IPS-NIHi11 (cell line): ENCODE data around the gene SAMD13.

Source experiments
- DNase-seq: peaks from one replicate; pipeline ENCODE4 v3.0.0; 2012; ENCODE audit warnings: mixed read lengths, low spot score

SAMD13 gene

DNA sequence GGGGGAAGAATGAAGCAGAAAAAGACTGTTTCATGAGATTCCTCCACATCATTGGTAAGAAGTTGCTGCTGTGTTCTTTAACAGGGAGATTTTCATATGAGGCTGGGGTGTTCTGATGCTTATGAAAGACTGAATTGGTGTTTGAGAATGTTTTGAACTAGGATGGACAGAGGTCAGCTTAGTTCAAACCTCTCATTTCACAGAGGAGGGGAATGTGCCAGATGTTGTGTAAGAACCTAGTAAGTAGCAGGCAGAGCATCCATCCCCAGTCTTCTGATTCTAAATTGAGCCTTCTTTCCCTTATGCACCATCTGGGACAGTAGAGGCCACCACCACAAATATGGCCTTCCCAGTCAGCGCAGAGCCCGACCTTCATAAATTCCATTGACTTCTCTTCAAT is 43.7 kb downstream of the SAMD13 start:
- no peak for DNase-seq

DNA sequence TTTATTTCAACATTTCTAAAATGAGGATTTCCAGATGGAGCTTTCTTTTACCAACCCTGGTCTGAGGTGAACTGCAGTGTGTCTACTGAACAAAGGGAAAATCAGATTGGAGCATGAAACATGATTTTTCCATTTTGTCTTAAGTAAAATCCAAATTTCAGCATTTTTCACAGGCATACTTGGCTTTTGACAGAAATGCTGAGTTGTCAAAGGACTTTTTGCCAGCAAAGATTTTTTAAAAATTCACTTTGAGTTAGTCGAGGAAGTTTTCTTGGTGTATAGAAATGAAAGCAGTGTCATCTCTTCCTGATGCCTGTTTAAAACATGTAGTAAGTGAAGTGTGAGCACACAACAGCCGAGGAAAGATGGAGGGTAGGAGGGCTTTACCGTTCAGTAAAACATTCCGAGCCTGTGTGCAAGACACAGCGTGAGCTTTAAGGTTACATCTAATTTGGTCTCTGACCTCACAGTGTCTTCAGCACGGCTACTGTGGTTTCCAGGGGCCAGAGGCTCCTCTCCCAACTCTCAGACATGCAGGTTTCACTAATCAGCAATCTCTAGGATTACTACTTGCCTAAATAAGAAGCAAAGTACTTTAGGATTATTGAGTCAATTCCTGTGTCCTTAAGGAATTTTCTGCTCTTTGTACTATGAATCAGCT is 45.9 kb downstream of the SAMD13 start:
- no peak for DNase-seq

DNA sequence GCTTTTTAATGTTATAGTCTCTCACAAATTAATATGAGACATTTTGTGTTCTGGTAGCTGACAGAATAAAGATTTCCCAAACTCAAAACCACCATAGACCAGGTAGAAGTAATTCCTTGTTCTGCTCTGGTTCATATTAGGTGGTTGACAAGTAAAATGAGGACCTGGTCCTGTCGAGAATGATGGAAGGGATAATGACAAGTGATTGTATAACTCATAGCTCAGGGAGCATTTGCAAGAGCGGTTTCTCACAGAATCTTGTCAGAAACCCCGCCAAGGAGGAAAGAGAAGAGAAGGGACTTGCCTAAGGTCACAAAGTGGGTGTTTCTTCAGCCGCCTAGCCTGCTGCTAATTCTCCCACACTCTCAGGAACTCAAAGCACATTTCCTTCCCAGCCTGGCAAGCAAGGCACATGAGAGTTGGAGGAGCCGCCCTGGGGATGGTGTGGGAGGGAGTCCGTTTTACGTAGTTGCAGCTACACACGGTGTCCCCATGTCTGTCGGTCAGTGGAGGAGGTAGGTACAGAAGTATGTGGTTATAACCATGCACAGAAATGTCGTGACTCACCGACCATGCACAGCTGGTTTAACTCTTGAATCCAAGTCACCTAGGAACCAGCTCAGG is 46.5 kb downstream of the SAMD13 start:
- no peak for DNase-seq

DNA sequence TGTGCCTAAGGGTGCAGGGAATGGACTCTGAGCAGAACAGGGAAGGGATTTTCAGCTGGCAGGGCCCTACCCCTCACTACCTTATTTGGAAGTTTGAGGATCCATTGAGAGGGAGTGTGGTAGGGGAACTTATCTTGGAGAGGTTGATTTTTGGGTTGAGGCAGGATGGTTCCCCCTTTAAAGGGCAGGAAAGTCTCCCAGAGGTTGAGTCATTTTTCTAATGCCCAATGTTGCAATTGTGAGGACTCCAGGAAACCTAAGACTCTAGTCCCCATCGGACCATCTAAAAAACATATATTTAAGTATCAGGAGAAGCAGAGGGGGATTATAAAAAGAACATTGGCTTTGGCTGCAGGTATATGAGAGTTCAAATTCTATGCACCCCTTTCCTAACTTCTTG is 47.3 kb downstream of the SAMD13 start:
- DNase-seq = no peak

DNA sequence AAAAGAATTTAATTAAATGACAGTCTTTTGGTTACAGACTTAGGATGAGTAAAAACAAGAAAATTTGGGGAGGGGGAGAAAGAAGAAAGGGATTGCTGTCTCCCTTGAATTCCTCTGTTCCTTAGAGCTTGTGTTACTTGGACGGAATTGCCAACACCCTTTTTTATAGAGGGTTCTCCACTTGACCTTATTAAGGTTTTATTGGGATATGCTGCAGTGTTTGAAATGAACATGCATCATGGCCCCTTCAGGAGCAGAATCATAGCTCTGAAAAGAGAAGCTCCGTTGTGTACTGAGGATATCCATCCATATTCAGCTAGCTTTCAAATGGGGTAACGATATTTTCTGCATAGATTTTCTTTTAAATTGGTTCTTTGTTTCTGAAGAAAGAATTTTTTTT is 48.6 kb downstream of the SAMD13 start:
- DNase-seq = no peak

DNA sequence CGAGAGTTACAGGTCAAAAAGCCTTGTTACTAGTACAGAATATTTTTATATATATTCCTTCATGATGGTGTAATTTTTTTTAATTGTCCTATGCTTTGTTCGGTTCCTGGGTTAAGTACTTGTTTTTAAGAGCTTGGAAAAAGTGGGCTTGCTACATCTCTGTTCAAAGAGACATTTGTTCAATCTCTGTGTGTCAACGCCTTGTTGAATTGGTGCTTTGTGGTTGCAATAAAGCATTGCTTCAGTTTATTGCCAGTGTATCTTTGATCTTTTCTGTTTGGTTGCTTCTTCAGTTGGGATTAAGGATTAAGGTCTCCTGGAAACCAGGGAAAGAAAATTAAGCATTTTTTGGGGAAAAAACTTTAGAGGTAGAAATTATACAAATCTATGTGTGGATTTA is 49.0 kb downstream of the SAMD13 start:
- no peak for DNase-seq

DNA sequence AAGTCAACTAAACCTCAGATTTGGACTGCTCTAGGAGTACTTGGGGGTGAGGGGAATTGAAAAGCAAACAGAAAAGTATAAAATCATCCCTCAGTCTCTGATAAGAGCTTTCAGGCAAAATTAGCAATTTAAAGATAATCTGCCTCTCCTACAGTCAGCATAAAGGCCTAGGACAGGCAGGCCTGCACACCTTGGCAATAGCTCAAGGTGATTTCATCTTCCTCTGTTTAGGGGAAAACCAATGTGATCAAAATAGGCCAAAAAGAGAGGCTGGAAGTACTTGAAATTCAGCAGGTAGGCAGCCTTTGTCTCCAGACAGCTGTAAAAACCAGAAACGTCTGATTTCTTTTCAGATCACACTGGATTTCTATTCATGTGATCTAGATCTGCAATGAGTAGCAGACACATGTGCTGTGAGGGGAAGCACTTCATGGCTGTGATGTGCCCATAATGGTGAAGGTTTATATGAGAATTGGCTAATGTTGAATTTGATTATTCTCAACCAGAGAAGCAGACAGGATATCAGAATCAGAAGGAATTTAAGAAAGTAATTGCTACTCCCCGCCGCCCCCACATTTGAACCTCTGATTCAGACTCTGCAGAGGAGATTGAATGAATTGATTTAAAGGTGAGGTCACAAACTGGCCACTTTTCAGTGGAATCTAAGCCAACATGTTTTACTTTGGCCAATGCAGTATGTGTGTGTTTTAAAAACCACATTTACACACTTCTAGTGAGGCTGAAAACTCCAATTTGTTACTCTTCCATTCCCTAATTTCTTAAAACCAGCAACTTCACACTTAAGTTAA is 51.0 kb downstream of the SAMD13 start:
- no peak for DNase-seq

DNA sequence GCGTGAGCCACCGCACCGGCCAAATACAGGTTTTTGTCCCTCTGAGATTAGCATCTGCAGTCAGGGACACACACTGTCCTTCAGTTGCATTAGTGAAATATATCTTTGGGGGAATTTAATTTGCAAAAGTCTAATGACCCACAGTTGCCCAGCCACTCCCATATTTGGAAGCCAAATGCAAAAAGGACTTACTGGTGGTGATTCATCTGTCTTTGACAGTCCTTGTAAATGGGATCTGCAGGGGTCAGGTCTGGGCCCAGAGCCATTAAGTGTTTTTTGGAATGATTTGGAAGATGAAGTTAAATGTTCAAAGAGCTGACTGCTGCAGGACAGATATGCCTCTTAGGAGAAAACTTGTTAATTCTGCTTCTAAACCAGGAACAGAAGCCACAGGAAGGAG is 52.2 kb downstream of the SAMD13 start:
- no peak for DNase-seq

DNA sequence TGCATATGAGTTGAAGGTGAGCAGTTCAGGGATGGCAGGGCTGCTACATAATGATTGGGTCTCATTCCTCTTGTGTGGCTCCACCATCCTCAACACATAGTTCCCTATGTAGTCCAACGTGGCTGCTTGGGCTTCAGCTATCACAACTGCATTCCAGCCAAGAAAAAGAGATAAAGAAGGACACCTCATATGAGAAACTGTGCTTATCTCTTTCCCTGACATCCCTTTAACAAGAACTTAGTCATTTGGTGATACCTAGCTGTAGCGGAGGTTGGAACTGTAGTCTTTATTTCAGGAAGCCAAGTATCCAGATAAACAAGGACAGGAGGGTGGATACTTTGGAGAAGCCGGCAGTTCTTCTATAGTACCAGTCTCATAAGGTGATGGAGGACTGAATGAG is 54.0 kb downstream of the SAMD13 start:
- no peak for DNase-seq

DNA sequence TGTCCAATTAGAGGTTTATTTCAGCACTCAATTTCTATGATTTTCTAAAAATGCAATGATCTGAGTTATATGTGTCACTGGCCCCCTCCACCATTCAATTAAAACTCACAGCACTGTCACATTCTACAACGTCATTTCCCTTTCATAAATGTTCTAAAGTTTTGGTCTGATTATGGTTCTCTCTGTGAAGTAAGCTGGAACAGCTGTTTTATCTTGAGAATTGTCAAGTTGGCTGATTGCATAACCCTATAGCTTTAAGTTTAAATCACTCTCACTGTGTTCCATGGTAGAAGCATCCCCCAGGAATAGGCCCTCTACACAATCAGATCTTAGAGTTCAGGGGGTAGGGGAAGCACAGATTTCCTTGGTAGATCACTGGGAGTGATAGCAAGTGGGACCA is 55.4 kb downstream of the SAMD13 start:
- DNase-seq = no peak

DNA sequence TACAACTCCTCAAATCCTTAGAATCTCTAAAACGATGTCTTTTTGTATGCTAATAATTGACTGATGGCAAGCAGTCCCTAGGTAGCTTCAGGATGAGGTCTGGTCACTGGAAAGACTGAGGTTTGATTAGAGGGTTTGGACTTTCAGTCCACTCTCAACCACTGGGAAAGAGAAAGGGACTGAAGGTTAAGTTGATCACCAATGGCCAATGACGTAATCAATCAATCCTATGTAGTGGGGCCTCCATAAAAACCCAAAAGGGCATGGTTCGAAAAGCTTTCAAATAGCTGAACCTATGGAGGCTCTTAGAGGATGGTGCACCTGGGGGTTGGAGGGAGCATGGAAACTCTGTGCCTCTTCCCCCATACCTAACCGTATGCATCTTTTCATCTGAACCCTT is 57.2 kb downstream of the SAMD13 start:
- DNase-seq = no peak

DNA sequence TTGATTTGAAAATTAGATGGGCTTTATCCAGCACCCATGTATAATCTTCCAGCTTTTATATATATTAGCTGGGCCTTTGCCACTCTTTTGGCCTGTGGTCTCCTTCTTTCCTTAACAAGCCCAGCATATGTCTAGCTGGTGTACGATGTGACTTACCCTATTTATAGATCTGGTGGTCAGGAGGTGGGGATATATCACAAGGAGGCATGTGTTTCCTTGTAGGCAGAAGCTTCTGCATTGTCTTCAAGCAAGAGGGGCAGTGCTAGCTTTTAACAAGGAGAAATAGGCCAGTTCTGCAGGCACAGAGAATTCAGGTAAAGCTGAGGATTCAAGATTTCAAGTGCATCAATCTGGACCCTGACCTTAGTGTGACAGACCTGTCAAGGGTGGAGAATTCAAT is 58.8 kb downstream of the SAMD13 start:
- no peak for DNase-seq

DNA sequence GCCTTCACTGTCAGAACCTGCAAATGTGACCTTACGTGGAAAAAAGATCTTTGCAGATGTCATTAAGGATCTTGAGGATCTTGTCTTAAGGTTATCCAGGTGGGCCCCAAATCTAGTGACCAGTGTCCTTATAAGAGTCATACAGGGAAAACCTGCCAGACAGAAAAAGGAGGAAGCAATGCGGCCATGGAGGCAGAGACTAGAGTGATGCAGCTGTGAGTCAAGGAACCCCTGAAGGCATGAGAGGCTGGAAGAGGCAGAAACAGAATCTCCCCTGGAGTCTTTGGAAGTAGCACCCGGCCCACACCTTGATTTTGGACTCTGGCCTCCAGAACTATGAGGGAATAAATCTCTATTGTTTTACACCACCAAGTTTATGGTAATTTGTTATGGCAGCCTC is 60.3 kb downstream of the SAMD13 start:
- DNase-seq = no peak

DNA sequence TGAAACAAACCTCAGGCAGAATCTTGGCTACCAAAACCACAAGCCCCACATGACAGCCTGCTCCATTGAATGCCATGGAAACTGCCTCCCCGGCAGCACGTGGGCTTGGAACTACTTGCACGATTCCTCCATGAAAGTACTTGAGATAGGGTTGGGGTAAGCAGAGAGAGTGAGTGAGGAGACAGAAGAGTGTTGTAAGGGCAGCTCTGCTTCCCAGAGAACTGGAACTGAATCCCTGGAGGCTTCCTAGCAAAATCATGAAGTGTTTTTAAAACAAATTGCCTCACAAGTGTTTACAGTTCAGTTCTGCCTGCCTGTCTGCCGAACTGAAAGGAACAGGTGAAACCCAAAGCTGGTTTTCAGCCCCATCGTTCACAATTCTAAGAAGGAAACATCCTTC is 61.5 kb downstream of the SAMD13 start:
- no peak for DNase-seq

DNA sequence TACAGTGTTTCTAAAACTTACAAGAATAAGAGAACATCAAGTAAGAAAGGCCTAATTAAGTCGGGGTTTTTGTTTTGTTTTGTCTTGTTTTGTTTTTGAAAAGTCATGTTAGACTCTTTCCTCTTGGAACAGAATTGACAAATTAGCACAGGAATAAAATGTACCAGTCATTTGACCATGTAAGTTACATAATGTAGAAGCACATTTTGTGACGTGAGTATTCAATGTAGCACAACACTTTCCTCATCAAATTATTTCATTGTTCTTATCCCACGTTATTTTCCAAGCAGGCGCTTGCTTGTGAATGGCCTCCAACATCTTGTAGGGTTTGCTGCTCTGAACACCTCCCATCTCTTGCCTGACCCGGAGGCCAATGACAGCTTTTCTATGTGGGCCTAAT is 62.1 kb downstream of the SAMD13 start:
- DNase-seq = no peak

DNA sequence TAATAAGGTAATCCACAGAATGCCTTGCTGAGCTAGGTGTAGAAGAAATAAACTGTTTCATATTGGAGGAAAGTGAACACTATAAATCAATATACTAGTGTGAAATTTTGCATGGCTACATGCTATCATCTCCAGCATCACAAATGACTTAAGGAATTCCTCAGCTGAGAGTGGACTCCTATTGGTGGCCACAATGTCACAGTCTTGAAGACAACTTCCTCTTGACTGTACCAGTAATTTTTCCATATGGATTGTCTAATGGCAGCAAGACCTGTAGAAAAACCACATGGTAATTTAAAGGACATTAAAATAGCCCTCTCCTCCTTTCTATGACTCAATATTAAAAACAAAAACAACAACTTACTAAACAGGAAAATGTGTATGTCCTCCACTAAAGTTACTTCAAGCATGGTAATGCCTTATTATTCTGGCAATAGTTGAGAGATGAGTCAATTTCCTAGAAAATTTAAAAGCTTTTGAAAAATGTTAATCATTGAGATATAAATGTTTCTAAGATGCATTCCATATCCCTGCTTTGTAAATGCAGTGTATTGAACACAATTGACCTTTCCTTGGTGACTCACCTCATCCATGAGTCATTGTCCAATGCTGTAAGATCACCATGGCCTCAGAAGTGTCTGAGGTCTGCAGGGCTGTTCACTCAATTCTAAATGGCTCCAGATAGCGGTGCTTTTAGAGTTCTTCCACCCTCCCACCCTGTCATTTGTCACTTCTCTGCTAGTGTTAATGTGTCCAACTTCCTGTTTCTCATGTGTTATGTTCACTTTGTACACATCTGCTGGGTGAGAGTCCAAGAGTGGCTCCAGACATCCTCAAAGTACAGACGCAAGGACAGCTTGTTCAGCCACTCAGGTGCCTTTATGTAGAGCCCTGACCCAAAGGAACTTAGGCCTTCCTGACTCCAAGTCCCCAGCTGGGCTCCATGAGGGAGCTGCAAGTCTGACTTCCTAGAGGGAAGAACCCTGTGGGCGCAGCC is 64.0 kb downstream of the SAMD13 start:
- no peak for DNase-seq

DNA sequence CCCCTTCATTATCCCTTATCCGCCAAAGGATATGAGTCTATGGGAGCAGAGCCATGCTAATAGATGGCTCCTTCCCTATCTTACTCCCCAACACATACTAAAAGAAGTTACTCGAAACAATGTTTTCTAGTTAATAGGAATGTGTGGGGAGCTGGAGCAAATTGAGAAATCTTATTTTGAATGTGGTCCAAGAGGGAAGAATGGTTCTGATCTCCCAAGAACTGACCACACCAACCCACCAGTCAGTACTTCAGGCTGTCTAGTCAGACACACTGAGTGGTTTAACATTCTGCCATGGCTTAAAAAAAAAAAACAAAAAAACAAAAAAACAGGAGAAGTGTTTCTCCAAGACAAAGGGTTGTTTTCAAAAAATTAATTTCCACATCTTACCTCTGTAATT is 65.3 kb downstream of the SAMD13 start:
- no peak for DNase-seq

DNA sequence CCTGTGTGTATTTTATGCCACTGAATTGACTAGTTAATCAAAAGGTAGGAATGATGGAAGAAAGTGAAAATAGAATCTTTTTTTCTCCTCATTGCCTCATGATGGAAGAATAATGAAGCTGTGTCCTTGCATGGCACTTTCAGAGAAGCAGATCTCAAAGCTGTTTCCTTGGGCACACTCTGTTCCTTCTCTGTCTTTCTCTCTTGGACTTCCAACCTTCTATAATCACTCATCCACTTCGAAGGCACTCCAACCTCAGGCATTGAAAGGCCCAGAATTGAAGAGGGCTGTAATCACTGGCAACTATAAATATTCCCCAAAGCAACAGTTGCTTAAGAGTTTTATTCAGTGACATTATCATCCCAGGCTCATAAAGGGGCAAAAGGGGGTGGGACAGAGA is 65.7 kb downstream of the SAMD13 start:
- no peak for DNase-seq

DNA sequence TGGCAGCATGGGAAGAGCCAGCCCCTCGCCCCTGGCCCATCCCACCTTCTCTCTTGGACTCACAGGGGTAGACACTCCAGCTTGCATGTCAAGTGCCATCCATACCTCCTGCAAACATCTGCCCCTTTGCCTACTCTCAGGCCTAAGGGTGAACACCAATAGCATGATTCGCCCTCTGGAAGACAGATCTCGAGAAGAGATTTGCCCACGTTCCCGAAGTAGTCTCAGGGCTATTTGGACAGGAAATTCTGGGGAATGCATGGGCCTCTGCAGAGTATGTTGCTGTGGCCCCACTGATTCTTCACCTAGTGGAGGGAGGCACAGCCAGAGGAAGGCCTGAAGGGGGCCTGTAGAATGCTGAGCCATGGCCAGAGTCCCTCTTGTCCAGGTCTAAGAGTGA is 66.9 kb downstream of the SAMD13 start:
- DNase-seq = no peak

DNA sequence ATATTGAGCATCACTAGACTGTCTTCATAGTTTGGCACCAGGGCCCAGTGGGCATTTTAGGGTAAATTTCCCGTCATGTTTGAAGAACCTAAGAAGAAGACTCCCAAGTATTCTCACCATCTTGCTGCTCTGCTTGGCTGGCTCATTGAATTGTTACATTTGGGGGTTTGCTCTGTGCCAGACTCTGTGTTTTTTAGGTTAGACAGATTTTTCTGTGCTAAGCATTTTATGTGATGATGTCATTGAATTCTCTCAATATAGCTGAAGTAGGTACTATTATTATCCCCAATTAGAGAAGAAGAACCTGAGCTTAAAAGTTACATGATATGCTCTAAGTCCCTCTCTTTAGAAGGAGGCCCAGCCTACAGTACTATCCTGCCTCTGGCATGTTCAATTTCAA is 68.8 kb downstream of the SAMD13 start:
- DNase-seq = no peak

DNA sequence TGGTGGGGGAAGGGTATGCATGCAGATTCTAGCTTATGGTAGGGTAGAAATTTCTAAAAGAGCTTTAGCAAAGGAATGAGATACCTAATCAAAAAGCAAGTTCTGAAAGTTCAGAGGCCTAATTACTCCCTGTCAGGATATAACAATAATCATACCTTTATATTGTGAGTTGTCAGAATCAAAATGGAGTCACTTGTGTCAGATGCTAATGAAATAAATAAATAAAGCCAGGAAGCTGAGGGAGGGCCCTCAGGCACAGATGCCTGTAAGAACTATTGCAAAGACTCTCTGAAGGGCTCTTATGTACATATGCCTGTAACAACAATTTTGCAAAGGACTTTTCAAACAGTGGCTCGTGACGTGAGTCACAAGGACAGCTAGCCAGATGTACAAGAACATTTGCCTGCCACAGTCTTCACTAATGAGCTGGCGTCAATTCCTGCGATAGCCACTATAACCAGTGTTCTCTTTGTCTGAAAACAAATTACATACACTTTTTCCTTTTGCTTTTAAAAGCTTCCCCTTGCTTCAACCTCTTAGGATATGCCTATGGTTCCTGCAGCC is 69.4 kb downstream of the SAMD13 start:
- DNase-seq = no peak
